Ascending aorta (tissue), 2 donors: ENCODE data around the gene NDUFA11. TPM values are rescaled to one million over a fixed set of nuclear protein-coding genes. Genes with fewer than 3 reads are reported as not detected.
A peak's percentile ranks its signal among the peaks of the same experiment; 100 is the strongest.

Experiments used
- DNase-seq, 2 donors: peaks; one replicate each; pipeline ENCODE4 v3.0.0-alpha.2; 2019; ENCODE audit warnings: low spot score in 2 of 2
- H3K27ac ChIP-seq, 2 donors: fragments of 200-600 bp; sonication (generic); one replicate each; pipeline ENCODE4 v1.5.1; 2016 to 2017; ENCODE audit warnings: mild to moderate bottlenecking in 1 of 2
- H3K27me3 ChIP-seq: fragments of 200-600 bp; sonication (generic); one replicate; pipeline ENCODE4 v1.5.1; 2017
- H3K36me3 ChIP-seq, 2 donors: fragments of 200-600 bp; sonication (generic); one replicate each; pipeline ENCODE4 v1.5.1; 2016
- H3K4me1 ChIP-seq, 2 donors: fragments of 200-600 bp; sonication (generic); one replicate each; pipeline ENCODE4 v1.5.1; 2016 to 2017; ENCODE audit warnings: mild to moderate bottlenecking in 1 of 2
- H3K4me3 ChIP-seq, 2 donors: fragments of 200-600 bp; sonication (generic); one replicate each; pipeline ENCODE4 v1.5.1; 2016 to 2017; ENCODE audit warnings: mild to moderate bottlenecking in 1 of 2
- H3K9me3 ChIP-seq, 2 donors: fragments of 200-600 bp; sonication (generic); one replicate each; pipeline ENCODE4 v1.5.1; 2016
- intact Hi-C: fragments of 100-400 bp; cut with DNase I; formaldehyde crosslinking; loops from one replicate; pipeline ENCODE4 v1.15.1; 2023
- total RNA-seq: library from RNA; depleted of rRNA; stranded (reverse); fragments of >200 nt; gene quantifications from one replicate; pipeline ENCODE4 v1.1.0, GENCODE V29; 2016
- TF ChIP-seq, protein P1 (sequence below), 3 experiments: fragments of 200-600 bp in 2 of 3; fragments of 450-650 bp in 1 of 3; sonication (generic) in 2 of 3; IDR thresholded peaks; one replicate each; pipeline ENCODE4 v1.5.1; 2016 to 2019; ENCODE audit warnings: antibody characterized with exemption in 3 of 3, mild to moderate bottlenecking in 1 of 3, moderate library complexity in 1 of 3

Gene NDUFA11
- total RNA-seq, 1 donor from 2014 or later, result 205 TPM

DNA sequence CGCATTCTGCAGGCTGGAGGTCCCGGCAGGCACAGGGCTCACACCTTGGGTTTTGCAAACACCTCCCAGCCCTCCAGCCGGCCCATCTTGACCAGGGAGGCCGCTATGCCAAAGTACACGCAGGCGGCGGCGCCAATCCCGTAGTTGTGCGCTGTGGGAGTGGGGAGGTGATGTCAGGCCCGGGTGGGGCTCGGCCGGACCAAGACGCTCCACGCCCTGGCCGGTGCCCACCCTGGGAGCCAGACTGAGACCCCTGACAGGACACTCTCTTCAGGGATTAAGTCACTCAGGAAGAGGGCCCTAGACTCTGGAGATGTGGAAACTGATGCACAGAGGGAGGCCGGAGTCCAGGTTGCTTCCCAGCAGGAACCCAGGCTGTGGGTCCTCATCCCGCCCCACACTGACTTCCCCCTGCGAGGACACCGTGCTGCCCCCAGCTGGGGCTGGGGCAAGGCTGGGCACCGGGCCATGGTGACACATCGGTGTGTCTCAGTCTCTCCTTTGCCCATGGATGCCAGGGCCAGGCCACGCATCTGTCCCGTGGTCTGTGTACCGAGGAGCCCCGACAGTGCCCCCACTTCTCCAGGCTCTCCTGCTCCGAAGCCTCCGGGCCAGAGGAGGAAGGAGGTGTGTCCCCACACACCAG lies 8.8 kb downstream of the NDUFA11 start:
- TF ChIP-seq, protein P1, sequence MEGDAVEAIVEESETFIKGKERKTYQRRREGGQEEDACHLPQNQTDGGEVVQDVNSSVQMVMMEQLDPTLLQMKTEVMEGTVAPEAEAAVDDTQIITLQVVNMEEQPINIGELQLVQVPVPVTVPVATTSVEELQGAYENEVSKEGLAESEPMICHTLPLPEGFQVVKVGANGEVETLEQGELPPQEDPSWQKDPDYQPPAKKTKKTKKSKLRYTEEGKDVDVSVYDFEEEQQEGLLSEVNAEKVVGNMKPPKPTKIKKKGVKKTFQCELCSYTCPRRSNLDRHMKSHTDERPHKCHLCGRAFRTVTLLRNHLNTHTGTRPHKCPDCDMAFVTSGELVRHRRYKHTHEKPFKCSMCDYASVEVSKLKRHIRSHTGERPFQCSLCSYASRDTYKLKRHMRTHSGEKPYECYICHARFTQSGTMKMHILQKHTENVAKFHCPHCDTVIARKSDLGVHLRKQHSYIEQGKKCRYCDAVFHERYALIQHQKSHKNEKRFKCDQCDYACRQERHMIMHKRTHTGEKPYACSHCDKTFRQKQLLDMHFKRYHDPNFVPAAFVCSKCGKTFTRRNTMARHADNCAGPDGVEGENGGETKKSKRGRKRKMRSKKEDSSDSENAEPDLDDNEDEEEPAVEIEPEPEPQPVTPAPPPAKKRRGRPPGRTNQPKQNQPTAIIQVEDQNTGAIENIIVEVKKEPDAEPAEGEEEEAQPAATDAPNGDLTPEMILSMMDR (IDR thresholded peaks at IDR 0.05), result no peak
- DNase-seq, result no peak
- Histone ChIP-seq H3K36me3 (peaks cover 19% of the 10 kb centered on the region in 2 donors), H3K27ac (peak overlapping the region; percentile 61 to 62), H3K9me3 (no peaks in the 10 kb centered on the region), H3K27me3 (no peaks in the 10 kb centered on the region), H3K4me1 (peaks cover 8 to 27% of the 10 kb centered on the region in 2 donors), H3K4me3 (peak overlapping the region; percentile 12 to 14)
- intact Hi-C loops, result no loop called here

DNA sequence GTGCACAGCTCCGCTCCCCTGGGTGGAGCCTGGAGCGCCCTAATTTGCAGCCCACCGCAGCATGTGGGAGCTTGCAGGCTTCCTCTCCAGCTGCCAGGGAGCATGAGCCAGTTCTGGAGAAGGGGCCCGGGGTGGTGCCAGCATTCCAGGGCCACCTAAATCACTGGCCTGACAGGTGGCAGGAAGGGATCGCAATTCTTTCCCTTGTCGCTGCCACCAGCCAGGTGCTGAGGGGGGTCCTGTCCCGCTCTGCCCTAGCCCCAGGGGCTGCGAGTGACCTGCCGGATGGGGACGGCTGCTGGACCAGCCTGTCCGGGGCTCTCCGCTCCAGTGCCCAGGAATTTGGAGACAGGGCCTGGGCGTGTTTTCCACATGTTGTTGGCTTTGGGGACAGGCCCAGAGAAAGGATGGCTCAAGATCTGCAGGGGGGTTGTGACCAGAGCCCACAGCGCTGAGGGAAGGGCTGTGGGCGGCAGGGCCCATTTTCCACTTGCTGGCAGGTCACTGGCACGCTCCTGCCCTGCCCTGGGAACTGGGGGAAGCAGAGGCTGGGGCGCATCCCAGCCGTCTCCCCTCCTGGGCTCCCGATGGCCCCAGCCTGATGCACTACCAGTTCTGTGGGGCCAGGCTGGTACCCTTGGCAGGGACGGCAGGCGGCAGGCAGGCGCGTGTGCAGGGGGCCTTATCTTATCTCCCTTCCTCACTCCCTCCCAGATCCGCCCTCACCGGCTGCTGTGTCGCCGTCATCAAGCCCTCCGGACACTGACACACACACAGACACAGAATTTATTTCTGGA lies 9.5 kb downstream of the NDUFA11 start:
- Histone ChIP-seq H3K36me3 (peaks cover 19% of the 10 kb centered on the region in 2 donors), H3K4me3 (peak overlapping the region; percentile 12 to 14), H3K4me1 (peaks cover 8 to 27% of the 10 kb centered on the region in 2 donors), H3K27ac (peak overlapping the region; percentile 61 to 62), H3K9me3 (no peaks in the 10 kb centered on the region), H3K27me3 (no peaks in the 10 kb centered on the region)
- DNase-seq, result peak in 1 of 2 donors; percentile 76
- intact Hi-C loops, result no loop called here
- TF ChIP-seq, protein P1 (IDR thresholded peaks at IDR 0.05), result no peak

DNA sequence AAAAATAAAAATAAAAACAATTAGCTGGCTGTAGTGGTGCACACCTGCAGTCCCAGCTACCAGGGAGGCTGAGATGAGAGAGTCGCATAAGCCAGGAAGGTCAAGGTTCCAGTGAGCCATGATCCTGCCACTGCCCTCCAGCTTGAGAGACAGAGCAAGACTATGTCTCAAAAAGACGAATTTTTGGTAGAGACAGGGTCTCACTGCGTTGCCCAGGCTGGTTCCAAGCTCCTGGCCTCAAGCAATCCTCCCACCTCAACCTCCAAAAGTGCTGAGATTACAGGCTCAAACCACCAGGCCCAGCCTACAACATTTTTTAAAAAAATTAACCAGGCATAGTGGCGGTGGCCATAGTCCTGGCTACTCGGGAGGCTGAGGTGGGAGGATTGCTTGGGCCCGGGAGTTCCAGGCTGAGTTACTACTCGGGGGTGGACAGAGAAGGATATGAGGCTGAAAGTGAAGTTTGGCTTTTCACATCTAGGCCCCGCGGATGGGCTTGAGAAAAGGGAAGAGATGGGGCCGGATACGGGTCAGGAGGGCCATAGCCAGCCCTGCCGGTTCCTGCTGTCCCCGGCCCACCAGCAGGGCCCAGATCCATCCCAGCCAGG lies 10.2 kb downstream of the NDUFA11 start:
- Histone ChIP-seq H3K36me3 (peaks cover 19% of the 10 kb centered on the region in 2 donors), H3K27ac (peak overlapping the region; percentile 17 to 62), H3K9me3 (no peaks in the 10 kb centered on the region), H3K27me3 (no peaks in the 10 kb centered on the region), H3K4me3 (peak overlapping the region in 1 of 2 donors; percentile 2), H3K4me1 (peaks cover 8 to 27% of the 10 kb centered on the region in 2 donors)
- intact Hi-C loops, result no loop called here
- TF ChIP-seq, protein P1 (IDR thresholded peaks at IDR 0.05), result no peak
- no peak for DNase-seq

DNA sequence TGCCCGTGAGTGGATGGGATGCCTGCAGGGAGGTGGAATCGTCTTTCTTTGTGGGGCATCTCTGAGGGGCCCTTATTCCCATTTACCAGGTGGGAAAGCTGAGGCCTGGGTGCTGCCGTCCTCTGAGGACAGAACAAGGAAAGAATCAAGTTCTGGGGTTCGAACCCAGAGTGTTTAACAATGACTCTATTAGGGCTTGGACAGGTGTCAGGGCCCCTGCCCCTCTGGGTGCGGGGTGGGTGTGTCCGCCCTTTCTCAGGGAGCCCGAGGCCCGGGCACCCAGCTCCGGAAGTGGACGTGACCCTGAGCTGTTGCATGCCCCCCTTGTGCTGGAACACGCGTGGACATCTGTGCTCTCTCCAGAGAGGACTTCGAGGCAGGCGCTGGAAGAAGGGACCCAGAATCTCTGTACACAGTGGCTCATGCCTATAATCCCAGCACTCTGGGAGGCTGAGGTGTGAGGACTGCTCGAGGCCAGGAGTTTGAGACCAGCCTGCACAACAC lies 10.8 kb downstream of the NDUFA11 start:
- peaks cover 19% of the 10 kb centered on the region in 2 donors for H3K36me3 ChIP-seq
- no peak overlapping the region for H3K4me3 ChIP-seq
- TF ChIP-seq, protein P1 (IDR thresholded peaks at IDR 0.05), result no peak
- H3K4me1 ChIP-seq, result peaks cover 8 to 27% of the 10 kb centered on the region in 2 donors
- DNase-seq, result no peak
- no peaks in the 10 kb centered on the region for H3K9me3 ChIP-seq
- intact Hi-C loops, result no loop called here
- no peaks in the 10 kb centered on the region for H3K27me3 ChIP-seq
- H3K27ac ChIP-seq, result no peak overlapping the region

DNA sequence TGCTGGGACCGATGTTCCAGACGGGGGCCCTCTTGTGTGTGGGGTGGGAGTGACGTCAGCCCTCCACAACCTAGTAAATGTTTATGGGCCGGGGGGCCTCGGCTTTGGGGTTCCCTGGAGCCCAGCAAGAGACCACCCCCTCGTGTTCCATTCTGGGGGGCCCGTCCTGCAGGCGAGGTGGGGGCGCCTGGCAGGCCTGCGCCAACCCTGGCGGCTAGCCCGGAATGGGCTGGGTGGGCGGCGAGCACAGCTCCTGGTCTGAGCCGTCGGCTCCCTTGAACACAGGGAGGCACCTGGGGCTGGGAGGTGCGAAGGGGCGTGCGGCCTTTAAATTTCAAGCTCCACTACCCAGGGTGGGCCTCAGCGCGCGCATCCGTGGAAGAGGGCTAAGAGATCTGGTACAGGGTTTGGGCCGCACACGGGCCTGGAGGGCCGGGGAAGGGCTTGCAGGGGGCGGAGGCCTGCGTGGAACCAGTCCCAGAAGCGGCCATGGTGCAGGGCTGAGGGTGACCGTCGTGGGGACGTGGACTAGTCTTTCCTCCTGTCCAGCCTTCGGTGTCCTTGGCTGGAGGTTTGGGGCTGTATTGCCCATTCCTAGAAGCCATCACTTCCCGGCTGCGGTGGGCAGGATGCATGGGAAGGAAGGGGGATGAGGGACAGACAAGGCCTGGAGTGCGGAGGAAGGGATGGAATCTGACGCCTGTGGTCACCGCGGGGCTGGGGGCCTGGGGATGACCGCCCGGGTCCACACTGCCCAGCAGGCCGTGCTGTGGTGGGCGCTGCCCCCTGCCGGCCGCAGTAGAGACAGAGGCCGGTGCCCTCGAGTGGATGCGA lies 11.4 kb downstream of the NDUFA11 start:
- TF ChIP-seq, protein P1 (IDR thresholded peaks at IDR 0.05), result peak in 2 of 3 experiments; percentile 42 to 51
- H3K4me1 ChIP-seq, result peaks cover 8 to 27% of the 10 kb centered on the region in 2 donors
- H3K36me3 ChIP-seq, result peaks cover 19% of the 10 kb centered on the region in 2 donors
- intact Hi-C loops, result no loop called here
- no peaks in the 10 kb centered on the region for H3K27me3 ChIP-seq
- DNase-seq, result no peak
- no peaks in the 10 kb centered on the region for H3K9me3 ChIP-seq
- no peak overlapping the region for H3K4me3 ChIP-seq
- no peak overlapping the region for H3K27ac ChIP-seq
